ENCODE measurements around the gene MTARC1. TPM values are rescaled to one million over a fixed set of nuclear protein-coding genes. Genes with fewer than 3 reads are reported as not detected.

The MTARC1 gene
- total RNA-seq, 1 donor from 2014 or later: not detected

DNA sequence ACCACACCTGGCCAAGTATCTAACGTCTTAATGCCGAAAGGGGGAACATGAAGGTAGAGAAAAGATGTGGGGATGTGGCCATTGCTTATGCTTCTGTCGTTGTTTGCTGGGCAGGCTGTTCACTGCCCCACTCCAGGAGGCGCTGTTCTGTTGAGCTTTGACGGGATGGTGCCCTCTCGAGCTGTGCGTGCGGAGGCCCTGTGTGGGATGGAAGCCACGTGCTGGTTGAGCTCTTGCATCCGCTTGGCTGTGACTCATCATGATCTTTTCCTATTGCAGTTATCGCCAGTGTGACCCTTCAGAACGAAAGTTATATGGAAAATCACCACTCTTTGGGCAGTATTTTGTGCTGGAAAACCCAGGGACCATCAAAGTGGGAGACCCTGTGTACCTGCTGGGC, 26.3 kb downstream of the MTARC1 start:
- Mint-ChIP-seq H3K4me3 (ENCODE audit: low read depth) (no peak overlapping the region), H3K36me3 (ENCODE audit: low read depth) (no peaks in the 10 kb centered on the region), H3K27me3 (ENCODE audit: low read depth) (no peaks in the 10 kb centered on the region), H3K4me1 (ENCODE audit: low read depth) (peaks cover 5% of the 10 kb centered on the region), H3K9me3 (no peaks in the 10 kb centered on the region), H3K27ac (no peak overlapping the region)
- intact Hi-C loops (cut with micrococcal nuclease): no loop called here
- DNase-seq (ENCODE audit: low spot score): no peak

DNA sequence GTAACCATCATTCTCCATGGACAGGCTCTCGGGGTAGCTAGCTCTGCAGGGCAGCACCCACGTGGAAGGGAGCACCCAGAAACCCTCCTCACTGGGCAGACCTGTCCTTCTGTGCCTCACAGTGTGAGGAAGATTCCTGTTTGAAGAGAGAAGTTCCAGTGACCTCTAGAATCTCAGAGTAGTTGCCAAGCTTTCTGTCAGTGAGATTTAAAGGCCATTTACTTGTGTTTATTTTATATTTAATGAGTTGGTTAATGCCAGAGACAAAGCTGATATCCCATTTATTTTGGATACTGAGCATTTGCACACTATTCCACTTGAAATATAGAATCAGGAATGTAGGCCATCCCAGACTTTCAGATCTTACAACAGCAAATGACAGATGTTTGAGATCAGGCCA, 28.7 kb downstream of the MTARC1 start:
- Mint-ChIP-seq H3K4me3 (ENCODE audit: low read depth) (no peak overlapping the region), H3K36me3 (ENCODE audit: low read depth) (no peaks in the 10 kb centered on the region), H3K9me3 (no peaks in the 10 kb centered on the region), H3K4me1 (ENCODE audit: low read depth) (peaks cover 3% of the 10 kb centered on the region), H3K27me3 (ENCODE audit: low read depth) (no peaks in the 10 kb centered on the region), H3K27ac (no peak overlapping the region)
- intact Hi-C loops (cut with micrococcal nuclease): no loop called here
- DNase-seq (ENCODE audit: low spot score): no peak

DNA sequence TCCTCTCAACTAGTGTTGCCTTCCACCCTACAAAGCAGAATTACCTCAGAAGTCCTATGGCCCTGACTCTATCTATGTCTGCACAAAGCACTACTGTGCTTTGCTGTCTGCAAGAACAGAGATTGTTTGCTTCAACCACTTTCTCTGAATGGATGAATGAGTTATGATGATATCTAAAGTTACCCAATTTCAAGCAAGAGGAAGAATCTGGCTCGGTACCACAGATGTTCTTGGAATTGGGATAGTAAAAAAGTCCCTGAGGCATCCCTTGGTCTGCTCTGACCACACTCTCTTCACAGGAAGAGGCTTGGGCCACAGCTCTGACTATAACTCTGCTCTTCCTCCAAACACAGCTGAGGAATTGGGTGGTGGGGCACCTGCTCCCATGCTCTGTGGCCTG, 31.2 kb downstream of the MTARC1 start:
- H3K36me3 Mint-ChIP-seq (ENCODE audit: low read depth): no peaks in the 10 kb centered on the region
- DNase-seq (ENCODE audit: low spot score): no peak
- H3K9me3 Mint-ChIP-seq: no peaks in the 10 kb centered on the region
- no peak overlapping the region for H3K4me3 Mint-ChIP-seq (ENCODE audit: low read depth)
- no peaks in the 10 kb centered on the region for H3K27me3 Mint-ChIP-seq (ENCODE audit: low read depth)
- no peaks in the 10 kb centered on the region for H3K4me1 Mint-ChIP-seq (ENCODE audit: low read depth)
- intact Hi-C loops (cut with micrococcal nuclease): no loop called here
- no peak overlapping the region for H3K27ac Mint-ChIP-seq

DNA sequence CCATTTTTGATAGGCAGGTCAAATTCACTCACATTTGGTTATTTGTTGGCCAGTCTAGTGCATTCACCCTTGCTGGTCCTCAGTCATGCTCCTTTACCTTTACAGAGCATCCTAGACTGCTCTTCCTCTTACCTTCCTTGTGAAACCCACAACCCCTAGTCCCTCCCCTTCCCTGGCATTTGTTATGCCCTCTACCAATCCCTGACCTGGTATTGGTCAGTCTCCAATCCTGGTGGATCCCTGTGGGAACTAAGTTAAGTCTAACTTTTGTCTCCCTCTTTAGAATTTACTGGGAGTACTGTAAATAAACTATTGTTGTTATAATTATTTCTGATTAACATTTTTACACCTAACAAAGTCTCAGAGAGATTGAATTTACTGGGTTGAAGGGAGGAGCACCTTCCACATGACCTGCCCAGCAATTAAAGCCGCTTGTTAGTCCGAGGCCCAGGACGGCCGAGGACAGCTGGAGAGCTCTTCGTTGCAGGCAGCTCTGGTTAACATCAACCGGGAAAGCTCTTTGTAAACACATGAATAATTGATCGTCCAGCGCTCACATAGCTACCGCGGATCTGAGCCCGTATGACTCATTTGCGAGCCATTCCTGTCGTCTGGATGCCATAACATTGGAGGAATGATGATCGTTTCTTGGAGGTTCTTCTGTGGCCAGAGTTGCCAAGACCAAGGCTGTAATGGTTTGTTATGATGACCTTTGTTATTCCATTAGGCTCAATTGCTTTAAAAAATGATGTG, 31.9 kb downstream of the MTARC1 start:
- intact Hi-C loops (cut with micrococcal nuclease): no loop called here
- no peak for DNase-seq (ENCODE audit: low spot score)
- Mint-ChIP-seq H3K36me3 (ENCODE audit: low read depth) (no peaks in the 10 kb centered on the region), H3K27ac (no peak overlapping the region), H3K4me1 (ENCODE audit: low read depth) (no peaks in the 10 kb centered on the region), H3K27me3 (ENCODE audit: low read depth) (no peaks in the 10 kb centered on the region), H3K9me3 (no peaks in the 10 kb centered on the region), H3K4me3 (ENCODE audit: low read depth) (no peak overlapping the region)

DNA sequence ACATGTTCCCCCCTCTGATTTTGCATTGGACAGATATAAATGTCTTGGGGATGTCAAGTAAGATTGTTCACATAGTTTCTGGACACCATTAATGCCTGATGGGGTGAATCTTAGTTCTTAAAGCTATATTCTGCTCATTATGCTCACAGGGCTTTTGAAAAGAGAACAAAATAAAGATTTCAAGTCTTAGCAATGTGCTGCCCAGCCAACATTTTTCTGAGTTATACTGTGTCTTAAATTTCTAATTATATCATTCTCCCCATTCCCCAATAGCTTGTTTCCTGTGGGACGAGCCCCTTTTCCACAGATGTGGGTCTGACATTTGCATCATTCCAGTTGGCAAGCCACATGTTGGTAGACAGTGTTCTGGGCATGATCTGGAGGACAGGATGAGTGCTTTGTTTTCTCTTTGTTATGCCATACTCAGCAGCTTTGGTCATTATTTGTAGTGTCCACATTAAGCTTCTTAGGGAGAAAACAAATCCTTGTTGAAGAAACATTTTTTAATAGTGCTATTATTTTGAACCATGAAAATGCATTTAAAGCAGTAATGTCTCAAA, 32.8 kb downstream of the MTARC1 start:
- no peaks in the 10 kb centered on the region for H3K27me3 Mint-ChIP-seq (ENCODE audit: low read depth)
- H3K36me3 Mint-ChIP-seq (ENCODE audit: low read depth): no peaks in the 10 kb centered on the region
- intact Hi-C loops (cut with micrococcal nuclease): no loop called here

DNA sequence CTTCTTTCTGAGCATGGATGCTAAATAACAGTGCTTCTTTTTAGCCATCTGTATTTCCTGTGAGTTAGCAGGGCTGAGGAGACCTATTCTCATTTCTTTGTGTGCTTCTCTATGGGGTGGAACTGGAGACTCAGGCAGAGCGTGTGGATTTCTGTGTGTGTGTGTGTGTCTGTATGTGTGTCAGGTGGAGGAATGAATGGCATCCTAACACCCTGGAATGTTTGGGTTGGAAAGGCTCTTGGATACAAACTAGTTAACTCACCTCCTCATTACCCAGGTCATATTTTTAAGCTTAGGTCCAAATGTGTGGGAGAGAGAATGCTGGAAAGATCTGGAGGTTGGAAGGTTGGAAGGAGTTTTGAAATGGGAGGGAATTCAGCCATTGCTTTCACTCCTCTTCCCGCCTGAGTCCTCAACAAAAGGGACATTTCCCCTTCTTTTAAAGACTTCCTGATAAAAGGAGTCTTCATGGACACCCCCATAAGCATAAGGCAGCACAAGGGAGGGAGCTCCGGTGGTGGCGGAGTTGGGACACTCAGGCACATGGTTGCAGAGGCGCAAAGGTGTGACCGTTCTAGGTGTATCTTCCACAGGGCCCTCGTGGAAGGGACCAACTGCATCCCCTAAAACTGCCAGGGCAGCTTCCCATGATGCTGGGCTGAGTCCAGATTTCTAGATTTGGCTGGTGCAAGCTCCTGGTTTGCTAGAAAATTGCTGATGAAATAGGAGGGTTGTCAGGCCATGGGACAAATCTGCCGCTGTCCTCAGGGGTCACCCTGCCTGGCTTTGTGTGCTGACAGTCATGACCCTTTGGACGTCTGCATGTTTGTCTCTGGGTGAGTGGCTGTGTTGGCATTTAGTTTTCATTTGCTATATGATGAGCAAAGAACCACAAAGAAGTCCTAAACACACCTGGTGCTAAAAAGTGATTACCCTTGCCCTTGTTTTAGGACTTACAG, 37.6 kb downstream of the MTARC1 start:
- Mint-ChIP-seq H3K4me1 (ENCODE audit: low read depth) (no peaks in the 10 kb centered on the region), H3K36me3 (ENCODE audit: low read depth) (no peaks in the 10 kb centered on the region), H3K9me3 (no peaks in the 10 kb centered on the region), H3K4me3 (ENCODE audit: low read depth) (no peak overlapping the region), H3K27me3 (ENCODE audit: low read depth) (no peaks in the 10 kb centered on the region), H3K27ac (no peak overlapping the region)
- no peak for DNase-seq (ENCODE audit: low spot score)
- intact Hi-C loops (cut with micrococcal nuclease): no loop called here

More for the DNA sequence above, 32.8 kb downstream of the MTARC1 start:
- H3K9me3 Mint-ChIP-seq: no peaks in the 10 kb centered on the region
- H3K4me1 Mint-ChIP-seq (ENCODE audit: low read depth): no peaks in the 10 kb centered on the region
- H3K4me3 Mint-ChIP-seq (ENCODE audit: low read depth): no peak overlapping the region
- H3K27ac Mint-ChIP-seq: no peak overlapping the region
- no peak for DNase-seq (ENCODE audit: low spot score)

DNA sequence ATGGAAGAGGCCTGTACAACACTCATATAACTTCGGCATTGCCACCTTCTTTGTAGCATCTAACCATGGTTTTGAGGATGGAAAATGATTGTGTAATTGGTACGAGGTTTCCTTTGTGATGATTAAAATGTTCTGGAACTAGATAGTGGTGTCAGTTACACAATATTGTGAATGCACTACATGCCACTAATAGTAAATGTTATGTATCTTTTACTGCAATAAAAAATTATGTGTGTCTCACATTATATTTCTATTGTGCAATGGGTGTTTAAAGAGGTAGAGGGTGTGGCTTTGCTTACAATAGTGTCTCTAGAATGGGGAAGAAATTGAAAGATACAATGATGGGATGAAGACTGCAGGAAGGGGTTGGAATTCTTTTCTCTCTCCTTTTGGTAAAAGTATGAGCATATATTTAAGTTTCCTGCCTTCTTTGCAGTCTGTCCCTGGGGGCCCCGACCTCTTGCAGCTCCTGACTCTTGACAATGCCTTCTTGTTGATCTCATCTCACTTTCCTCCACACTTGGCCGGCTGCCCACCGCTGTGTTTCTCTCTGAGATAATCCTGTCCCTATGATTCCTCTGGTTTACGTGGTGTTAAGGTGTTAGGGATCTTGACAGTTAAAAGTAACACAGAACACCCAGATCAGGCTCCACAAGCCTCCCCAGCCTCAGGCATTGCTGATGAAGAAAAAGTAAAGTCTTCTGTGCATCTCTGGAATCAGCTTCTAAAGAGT, 39.3 kb downstream of the MTARC1 start:
- Mint-ChIP-seq H3K9me3 (no peaks in the 10 kb centered on the region), H3K36me3 (ENCODE audit: low read depth) (no peaks in the 10 kb centered on the region), H3K4me3 (ENCODE audit: low read depth) (no peak overlapping the region), H3K4me1 (ENCODE audit: low read depth) (no peaks in the 10 kb centered on the region), H3K27me3 (ENCODE audit: low read depth) (no peaks in the 10 kb centered on the region), H3K27ac (no peak overlapping the region)
- intact Hi-C loops (cut with micrococcal nuclease): no loop called here
- DNase-seq (ENCODE audit: low spot score): no peak

DNA sequence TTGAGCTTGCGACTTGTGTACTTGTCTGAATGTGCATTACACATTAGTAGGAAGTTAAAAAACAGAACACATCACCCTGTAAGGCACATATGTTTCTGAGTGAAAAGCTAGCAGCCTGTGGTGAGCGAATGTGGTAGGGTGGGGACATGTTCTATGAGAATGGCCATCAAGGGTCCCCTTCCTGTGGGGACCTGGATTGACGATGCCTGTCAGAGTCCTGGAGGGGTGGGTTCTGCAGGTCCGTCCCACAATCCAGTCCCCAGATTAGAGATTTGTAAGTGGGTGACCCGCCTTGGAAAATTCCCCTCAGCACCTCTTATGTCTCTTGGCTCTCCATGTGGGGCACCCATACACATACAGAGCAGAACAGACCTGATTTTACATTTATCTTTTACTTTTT, 40.0 kb downstream of the MTARC1 start:
- H3K4me3 Mint-ChIP-seq (ENCODE audit: low read depth): no peak overlapping the region
- no peaks in the 10 kb centered on the region for H3K36me3 Mint-ChIP-seq (ENCODE audit: low read depth)
- H3K27me3 Mint-ChIP-seq (ENCODE audit: low read depth): no peaks in the 10 kb centered on the region
- H3K4me1 Mint-ChIP-seq (ENCODE audit: low read depth): no peaks in the 10 kb centered on the region
- no peaks in the 10 kb centered on the region for H3K9me3 Mint-ChIP-seq
- H3K27ac Mint-ChIP-seq: no peak overlapping the region
- DNase-seq (ENCODE audit: low spot score): no peak
- intact Hi-C loops (cut with micrococcal nuclease): no loop called here

DNA sequence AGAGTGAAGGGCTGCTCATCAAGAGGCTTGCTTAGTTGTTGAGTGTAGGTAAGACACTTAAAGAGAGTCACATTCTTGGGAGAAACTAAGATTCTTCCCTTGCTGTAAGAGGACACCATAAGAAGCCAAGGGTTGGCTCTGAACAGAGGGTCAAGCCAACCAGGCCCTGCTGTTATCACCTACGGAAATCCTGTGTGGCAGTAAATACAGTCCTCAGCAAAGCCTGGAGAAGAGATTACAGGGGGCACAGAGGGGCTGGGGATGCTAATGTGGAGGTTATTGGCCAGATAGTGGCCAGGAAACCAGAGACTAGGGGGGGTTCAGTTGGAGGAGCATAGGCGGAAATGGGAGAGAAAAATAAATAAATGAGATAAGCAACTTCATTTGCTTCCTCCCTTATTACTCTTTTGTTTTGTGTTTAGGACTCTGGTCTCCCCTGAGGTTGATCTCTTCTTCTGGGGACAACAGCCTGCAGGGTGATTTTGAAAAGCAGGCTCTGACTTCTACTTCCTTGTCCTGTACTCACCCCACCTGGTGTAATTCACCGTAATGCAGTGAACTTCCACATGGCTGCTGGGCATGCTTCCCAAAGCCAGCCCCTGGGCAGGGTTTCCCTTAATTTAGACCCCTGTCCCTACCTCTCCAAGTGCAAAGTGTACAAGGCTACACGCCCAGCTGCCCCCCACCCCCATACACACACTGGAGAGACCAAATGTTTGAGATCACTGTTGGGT, 40.9 kb downstream of the MTARC1 start:
- Mint-ChIP-seq H3K36me3 (ENCODE audit: low read depth) (no peaks in the 10 kb centered on the region), H3K4me1 (ENCODE audit: low read depth) (no peaks in the 10 kb centered on the region), H3K9me3 (no peaks in the 10 kb centered on the region), H3K27ac (no peak overlapping the region), H3K27me3 (ENCODE audit: low read depth) (no peaks in the 10 kb centered on the region), H3K4me3 (ENCODE audit: low read depth) (no peak overlapping the region)
- intact Hi-C loops (cut with micrococcal nuclease): no loop called here
- DNase-seq (ENCODE audit: low spot score): no peak

DNA sequence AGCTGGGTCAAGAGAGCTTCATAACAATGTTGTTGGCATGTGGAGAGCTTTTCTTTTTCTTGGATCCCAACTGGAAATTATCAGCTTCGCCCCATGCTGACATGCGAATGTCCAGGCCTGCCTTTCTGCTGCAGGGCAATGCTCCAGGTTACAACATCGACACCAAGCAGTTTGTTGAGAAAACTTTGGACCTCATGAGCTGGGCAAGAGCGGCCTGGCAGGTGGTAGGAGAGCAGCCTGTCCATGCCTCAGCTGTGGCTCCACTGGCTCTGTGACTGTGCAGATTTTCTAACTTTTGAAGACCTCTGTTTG, 41.4 kb downstream of the MTARC1 start:
- Mint-ChIP-seq H3K9me3 (no peaks in the 10 kb centered on the region), H3K4me3 (ENCODE audit: low read depth) (no peak overlapping the region), H3K27me3 (ENCODE audit: low read depth) (no peaks in the 10 kb centered on the region), H3K4me1 (ENCODE audit: low read depth) (no peaks in the 10 kb centered on the region), H3K27ac (no peak overlapping the region), H3K36me3 (ENCODE audit: low read depth) (no peaks in the 10 kb centered on the region)
- DNase-seq (ENCODE audit: low spot score): no peak
- intact Hi-C loops (cut with micrococcal nuclease): no loop called here

DNA sequence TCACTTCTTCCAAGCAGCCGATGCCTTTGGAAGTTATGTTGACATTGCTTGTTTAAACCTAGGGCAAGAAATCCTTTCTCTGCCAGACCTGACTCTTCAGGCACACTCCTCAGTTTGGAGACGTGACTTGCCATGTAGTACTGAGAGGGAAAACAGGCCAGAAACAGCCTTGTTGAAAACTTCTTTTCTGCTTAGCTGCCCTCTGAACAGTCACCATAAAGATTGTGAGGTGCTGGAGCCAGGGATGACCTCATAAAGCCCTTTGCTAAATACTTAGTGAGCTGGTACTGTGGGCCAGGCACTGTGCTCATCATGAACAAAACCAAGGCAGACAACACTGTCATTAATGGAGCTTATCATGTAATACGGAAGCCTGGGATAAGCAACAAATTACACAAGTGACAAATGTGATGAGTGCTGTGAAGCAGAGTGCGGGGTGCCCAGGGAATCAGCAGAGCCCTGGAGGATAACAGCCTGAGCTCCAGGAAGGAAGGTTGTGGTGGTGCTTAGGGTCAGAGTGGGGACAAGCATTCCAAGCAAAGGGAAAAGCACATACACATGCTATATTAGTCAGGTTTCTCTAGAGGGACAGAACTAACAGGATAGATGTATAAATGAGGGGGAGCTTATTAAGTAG, 42.4 kb downstream of the MTARC1 start:
- Mint-ChIP-seq H3K9me3 (no peaks in the 10 kb centered on the region), H3K36me3 (ENCODE audit: low read depth) (no peaks in the 10 kb centered on the region), H3K27me3 (ENCODE audit: low read depth) (no peaks in the 10 kb centered on the region), H3K4me1 (ENCODE audit: low read depth) (no peaks in the 10 kb centered on the region), H3K27ac (no peak overlapping the region), H3K4me3 (ENCODE audit: low read depth) (no peak overlapping the region)
- DNase-seq (ENCODE audit: low spot score): no peak
- intact Hi-C loops (cut with micrococcal nuclease): no loop called here

DNA sequence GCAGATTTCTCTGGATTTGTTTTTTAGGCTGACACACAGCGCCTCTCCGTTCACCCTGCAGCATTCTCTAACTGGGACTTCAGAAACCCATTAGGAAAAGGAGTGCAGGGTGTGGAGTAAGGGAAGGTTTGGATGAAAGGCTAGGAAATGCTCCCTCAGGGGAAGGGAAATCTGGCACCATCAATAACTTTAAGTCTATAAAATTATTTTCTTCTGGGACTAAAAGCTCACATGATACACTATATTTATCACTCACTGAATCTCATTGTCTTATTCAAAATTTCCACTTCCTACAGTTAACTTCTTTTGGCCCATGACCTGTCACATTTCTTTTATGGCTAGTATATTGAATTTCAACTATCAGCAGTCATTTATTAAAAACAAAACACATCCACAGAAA, 46.7 kb downstream of the MTARC1 start:
- Mint-ChIP-seq H3K9me3 (no peaks in the 10 kb centered on the region), H3K4me1 (ENCODE audit: low read depth) (no peaks in the 10 kb centered on the region), H3K36me3 (ENCODE audit: low read depth) (no peaks in the 10 kb centered on the region), H3K27ac (no peak overlapping the region), H3K27me3 (ENCODE audit: low read depth) (no peaks in the 10 kb centered on the region), H3K4me3 (ENCODE audit: low read depth) (no peak overlapping the region)
- DNase-seq (ENCODE audit: low spot score): no peak
- intact Hi-C loops (cut with micrococcal nuclease): no loop called here

All from activated T-helper 2 cell treated with anti-CD3 and anti-CD28 coated beads, Interferon-gamma antibody, Interleukin-2, Interleukin-4, amounts not matched to agents 10 μg/mL and 5 μg/mL and 100 μg/mL, durations not matched to agents 14 hours and 24 hours and 36 hours (primary cell).